Ovary (tissue), 9 donors: ENCODE data around the gene SPRED2. TPM values are rescaled to one million over a fixed set of nuclear protein-coding genes. Genes with fewer than 3 reads are reported as not detected.
"Not testable (repeated sequence)": the region's sequence is repeated elsewhere in the genome, so short reads cannot be mapped to it uniquely, and the experiment has no call there.

Source experiments
- DNase-seq, 5 donors: peaks; one replicate each; pipeline ENCODE4 v3.0.0-alpha.2; 2019 to 2020
- H3K27ac ChIP-seq, 2 donors: fragments of 200-600 bp; one replicate each; pipeline versions ENCODE4 v1.5.1 to v1.8.0; 2019 to 2022
- H3K27me3 ChIP-seq: fragments of 200-600 bp; one replicate; pipeline ENCODE4 v1.8.0; 2022
- H3K36me3 ChIP-seq: fragments of 200-600 bp; sonication (generic); one replicate; pipeline ENCODE4 v1.5.1; 2019
- H3K4me1 ChIP-seq: one replicate; pipeline ENCODE4 v1.8.1; 2013; ENCODE audit warnings: mild to moderate bottlenecking, moderate library complexity; ENCODE audit not compliant: insufficient read depth
- H3K4me3 ChIP-seq: fragments of 200-600 bp; sonication (generic); one replicate; pipeline ENCODE4 v1.5.1; 2017
- H3K9me3 ChIP-seq, 2 donors: fragments of 200-600 bp in 1 of 2; sonication (generic) in 1 of 2; one replicate each; pipeline versions ENCODE4 v1.5.1 to v1.8.1; 2013 to 2019; ENCODE audit warnings: mild to moderate bottlenecking in 1 of 2, moderate library complexity in 1 of 2
- CTCF ChIP-seq, 3 donors: fragments of 450-650 bp in 2 of 3; fragments of 200-600 bp in 1 of 3; IDR thresholded peaks; one replicate each; pipeline versions ENCODE4 v1.5.1 to v1.8.0; 2016 to 2022; ENCODE audit warnings: antibody characterized with exemption in 3 of 3, mild to moderate bottlenecking in 1 of 3
- EP300 ChIP-seq: sonication (generic); formaldehyde crosslinking; IDR thresholded peaks from one replicate; pipeline ENCODE4 v1.6.1; 2017; ENCODE audit warnings: antibody characterized with exemption
- POLR2A ChIP-seq: fragments of 450-650 bp; IDR thresholded peaks from one replicate; pipeline ENCODE4 v1.6.1; 2017; ENCODE audit warnings: antibody characterized with exemption, mild to moderate bottlenecking, moderate library complexity
- whole genome bisulfite sequencing, 3 donors: extraction: QIAGEN DNeasy Blood & Tissue Kit in 1 of 3; methylation state at CpG; one replicate each; pipeline versions ENCODE4 v1.1.5 to v1.1.7; 2013 to 2017; 5-methylcytosine and 5-hydroxymethylcytosine counted together
- intact Hi-C, 4 donors: fragments of 100-400 bp; cut with DNase I; formaldehyde crosslinking; loops; one replicate each; pipeline versions ENCODE4 v1.11.0 to v1.15.1; 2022 to 2023
- polyA plus RNA-seq, 2 donors: library from polyadenylated mRNA; stranded (reverse); fragments of 200-250 nt in 1 of 2; fragments of 350-450 nt in 1 of 2; fragmentation: Illumina TruSeq in 1 of 2; extraction: RNeasy Lipid Tissue Mini Kit (QIAGEN cat#74804) in 1 of 2; gene quantifications; one replicate each; pipeline ENCODE4 v1.2.3, GENCODE V29; 2013 to 2014
- total RNA-seq, 7 donors: library from RNA; depleted of rRNA in 2 of 7; stranded (reverse); fragments of >200 nt in 2 of 7; fragmentation: NEBNext Ultra II Directional in 3 of 7; extraction: Animal tissue kit (Norgen Biotek cat#: 25700) in 3 of 7; gene quantifications; one replicate each; pipeline versions ENCODE4 v1.1.0 to v1.2.4, GENCODE V29; 2016 to 2023
- donor health status: DM: no; HTN: no; CAD: no; lungs with moderate emphysema.
- donor health status: DM: no; HTN: no; CAD: no.
- donor health status: Bipolar disorder and iron deficiency.
- donor health status: DM: yes; HTN: yes; CAD: no.
- donor health status: DM: no; HTN: no; CAD: no.
- donor health status: DM: yes; HTN: yes; CAD: no.

SPRED2 gene
- total and polyA plus RNA-seq, 9 donors = 13.1 to 32.9 (median 17.6) TPM

GRCh38 chr2:65319674-65320041 lies 112.7 kb downstream of the SPRED2 start:
- Histone ChIP-seq H3K27me3 (no peaks in the 10 kb centered on the region), H3K9me3 (no peaks in the 10 kb centered on the region), H3K36me3 (no peaks in the 10 kb centered on the region), H3K4me3 (no peak overlapping the region), H3K27ac (no peak overlapping the region), H3K4me1 (peaks cover 7% of the 10 kb centered on the region)
- intact Hi-C loops = no loop called here
- no peak for DNase-seq
- no peak for TF ChIP-seq CTCF (IDR thresholded peaks at IDR 0.05)
- no peak for TF ChIP-seq POLR2A
- no peak for TF ChIP-seq EP300
- WGBS, 3 donors = 95 to 100% (median 100%) methylated on average over 1 of the region's 1 CpG

- TF ChIP-seq CTCF (IDR thresholded peaks at IDR 0.05) (no peak), POLR2A (no peak), EP300 (no peak)
- H3K27me3 ChIP-seq = no peaks in the 10 kb centered on the region
- no peaks in the 10 kb centered on the region for H3K9me3 ChIP-seq
- no peaks in the 10 kb centered on the region for H3K36me3 ChIP-seq
- intact Hi-C loops = no loop called here
- no peak overlapping the region for H3K27ac ChIP-seq
- 87 to 98% (median 97%) methylated on average over 5 of the region's 5 CpGs for WGBS, 3 donors
- no peak overlapping the region for H3K4me3 ChIP-seq
- no peak for DNase-seq
- peaks cover 7% of the 10 kb centered on the region for H3K4me1 ChIP-seq
These were observed 113.2 kb downstream of the SPRED2 start for GRCh38 chr2:65319072-65319673.

GRCh38 chr2:65317841-65318240 lies 114.6 kb downstream of the SPRED2 start:
- 90 to 100% (median 98%) methylated on average over 7 of the region's 7 CpGs for whole genome bisulfite sequencing, 3 donors
- H3K27ac ChIP-seq = no peak overlapping the region
- no peak overlapping the region for H3K4me3 ChIP-seq
- H3K9me3 ChIP-seq = no peaks in the 10 kb centered on the region
- intact Hi-C loops = no loop called here
- peaks cover 7% of the 10 kb centered on the region for H3K4me1 ChIP-seq
- TF ChIP-seq POLR2A = no peak
- TF ChIP-seq CTCF (IDR thresholded peaks at IDR 0.05) = no peak
- H3K27me3 ChIP-seq = no peaks in the 10 kb centered on the region
- DNase-seq = no peak
- H3K36me3 ChIP-seq = no peaks in the 10 kb centered on the region

GRCh38 chr2:65317351-65317750 lies 115.0 kb downstream of the SPRED2 start:
- H3K9me3 ChIP-seq, H3K36me3 ChIP-seq, DNase-seq, intact Hi-C loops, H3K27me3 ChIP-seq, H3K27ac ChIP-seq, H3K4me1 ChIP-seq, H3K4me3 ChIP-seq: not testable (repeated sequence)
- WGBS, 3 donors = 90 to 96% (median 96%) methylated on average over 7 of the region's 7 CpGs

GRCh38 chr2:65316072-65316471 lies 116.3 kb downstream of the SPRED2 start:
- no peak for TF ChIP-seq CTCF (IDR thresholded peaks at IDR 0.05)
- TF ChIP-seq EP300 = no peak
- no peak for TF ChIP-seq POLR2A
- intact Hi-C loops = no loop called here

More at GRCh38 chr2:65316072-65316471, 116.3 kb downstream of the SPRED2 start:
- DNase-seq = peak; percentile 53 to 77 (median 69)
- H3K36me3 ChIP-seq = no peaks in the 10 kb centered on the region
- WGBS, 3 donors = 10 to 20% (median 14%) methylated on average over 6 of the region's 6 CpGs
- H3K9me3 ChIP-seq = no peaks in the 10 kb centered on the region
- no peaks in the 10 kb centered on the region for H3K27me3 ChIP-seq
- H3K27ac ChIP-seq = peak overlapping the region; percentile 24 to 39
- H3K4me3 ChIP-seq = no peak overlapping the region
- peaks cover 7% of the 10 kb centered on the region for H3K4me1 ChIP-seq
